ENCODE results near the gene SCCPDH. TPM values are rescaled to one million over a fixed set of nuclear protein-coding genes. Genes with fewer than 3 reads are reported as not detected.
A peak's percentile ranks its signal among the peaks of the same experiment; 100 is the strongest.
"Not testable (repeated sequence)": the region's sequence is repeated elsewhere in the genome, so short reads cannot be mapped to it uniquely, and the experiment has no call there.

The SCCPDH gene
- polyA plus RNA-seq, 1 experiment = 46.6 TPM

DNA sequence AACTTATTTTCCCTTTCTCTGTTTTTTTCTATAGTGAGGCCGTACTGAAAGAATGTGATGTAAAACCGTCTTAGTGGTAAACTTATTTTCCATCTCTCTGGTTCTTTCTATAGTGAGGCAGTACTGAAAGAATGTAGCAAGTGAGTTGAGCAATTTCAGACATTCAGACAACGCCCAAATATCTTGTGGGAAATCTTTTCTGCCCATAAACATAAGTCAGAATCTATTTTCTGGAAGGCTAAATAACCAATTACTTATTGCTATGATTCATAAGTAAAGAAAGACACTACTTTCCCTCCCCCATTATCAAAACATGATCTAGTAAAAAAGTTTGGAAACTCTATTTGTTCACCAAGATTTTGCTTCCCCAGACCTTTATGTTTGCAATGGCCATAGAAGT lies 18.8 kb upstream of the SCCPDH start:
- no peaks in the 10 kb centered on the region for H3K27me3 ChIP-seq (ENCODE audit: control insufficient read depth, insufficient read depth, low read length)
- no peaks in the 10 kb centered on the region for H3K9me3 ChIP-seq (ENCODE audit: control insufficient read depth, insufficient read depth, low read length)
- no peak overlapping the region for H3K4me3 ChIP-seq (ENCODE audit: low read depth, low read length)
- CTCF ChIA-PET = interaction anchor here (1.6 kb wide), 1 partner anchor 58 kb away, joined by 8 read pairs; no protein-coding TSS in a partner anchor
- POLR2A ChIA-PET = no interaction called here
- peak; percentile 79 for DNase-seq (ENCODE audit: low read depth, low spot score)
- peak overlapping the region; percentile 94 for H3K27ac ChIP-seq (ENCODE audit: low read depth, low read length)
- TF ChIP-seq, protein P1, sequence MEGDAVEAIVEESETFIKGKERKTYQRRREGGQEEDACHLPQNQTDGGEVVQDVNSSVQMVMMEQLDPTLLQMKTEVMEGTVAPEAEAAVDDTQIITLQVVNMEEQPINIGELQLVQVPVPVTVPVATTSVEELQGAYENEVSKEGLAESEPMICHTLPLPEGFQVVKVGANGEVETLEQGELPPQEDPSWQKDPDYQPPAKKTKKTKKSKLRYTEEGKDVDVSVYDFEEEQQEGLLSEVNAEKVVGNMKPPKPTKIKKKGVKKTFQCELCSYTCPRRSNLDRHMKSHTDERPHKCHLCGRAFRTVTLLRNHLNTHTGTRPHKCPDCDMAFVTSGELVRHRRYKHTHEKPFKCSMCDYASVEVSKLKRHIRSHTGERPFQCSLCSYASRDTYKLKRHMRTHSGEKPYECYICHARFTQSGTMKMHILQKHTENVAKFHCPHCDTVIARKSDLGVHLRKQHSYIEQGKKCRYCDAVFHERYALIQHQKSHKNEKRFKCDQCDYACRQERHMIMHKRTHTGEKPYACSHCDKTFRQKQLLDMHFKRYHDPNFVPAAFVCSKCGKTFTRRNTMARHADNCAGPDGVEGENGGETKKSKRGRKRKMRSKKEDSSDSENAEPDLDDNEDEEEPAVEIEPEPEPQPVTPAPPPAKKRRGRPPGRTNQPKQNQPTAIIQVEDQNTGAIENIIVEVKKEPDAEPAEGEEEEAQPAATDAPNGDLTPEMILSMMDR (IDR thresholded peaks at IDR 0.05; ENCODE audit: low read depth, low read length) = no peak

DNA sequence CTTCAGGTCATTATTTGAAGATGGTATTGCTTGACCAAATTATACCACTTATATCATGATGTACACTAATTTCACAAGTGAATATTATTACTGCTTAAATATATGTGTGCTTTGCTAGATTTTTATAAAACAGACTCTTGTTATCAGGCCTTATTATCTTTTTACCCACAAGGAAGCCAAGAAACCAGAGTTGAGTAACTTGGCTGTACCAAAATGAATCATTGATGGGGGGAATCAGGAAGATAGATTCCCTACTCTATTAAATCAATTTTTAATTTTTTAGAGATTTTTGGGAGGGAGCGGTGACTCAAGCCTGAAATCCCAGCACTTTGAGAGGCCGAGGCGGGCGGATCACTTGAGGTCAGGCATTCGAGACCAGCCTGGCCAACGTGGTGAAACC lies 16.0 kb upstream of the SCCPDH start:
- ChIA-PET CTCF (no interaction called here), POLR2A (no interaction called here)
- DNase-seq (ENCODE audit: low read depth, low spot score) = no peak
- Histone ChIP-seq H3K27ac (ENCODE audit: low read depth, low read length) (no peak overlapping the region), H3K9me3 (ENCODE audit: control insufficient read depth, insufficient read depth, low read length) (no peaks in the 10 kb centered on the region), H3K4me3 (ENCODE audit: low read depth, low read length) (no peak overlapping the region), H3K27me3 (ENCODE audit: control insufficient read depth, insufficient read depth, low read length) (no peaks in the 10 kb centered on the region)
- TF ChIP-seq, protein P1 (IDR thresholded peaks at IDR 0.05; ENCODE audit: low read depth, low read length) = no peak

DNA sequence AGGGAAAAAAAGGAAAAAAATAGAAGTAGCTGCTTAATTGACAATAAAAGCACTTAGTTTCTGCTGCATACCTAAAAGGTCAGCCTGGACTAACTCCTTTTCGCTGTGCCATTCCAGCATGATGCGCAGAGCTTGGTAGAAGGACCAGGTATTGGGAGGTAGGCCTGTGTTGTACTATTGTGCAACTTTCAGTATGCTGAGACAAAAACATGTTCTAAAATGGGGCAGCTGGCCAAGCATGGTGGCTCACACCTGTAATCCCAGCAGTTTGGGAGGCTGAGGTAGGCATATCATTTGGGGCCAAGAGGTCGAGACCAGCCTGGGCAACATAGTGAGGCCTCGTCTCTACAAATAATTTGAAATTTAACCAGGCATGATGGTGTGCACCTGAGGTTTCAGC lies 15.0 kb upstream of the SCCPDH start:
- CTCF ChIA-PET = no interaction called here
- no peak overlapping the region for H3K4me3 ChIP-seq (ENCODE audit: low read depth, low read length)
- POLR2A ChIA-PET = interaction anchor here (0.6 kb wide), 1 partner anchor 39 kb away, joined by 4 read pairs; no protein-coding TSS in a partner anchor
- H3K27ac ChIP-seq (ENCODE audit: low read depth, low read length) = no peak overlapping the region
- TF ChIP-seq, protein P1 (IDR thresholded peaks at IDR 0.05; ENCODE audit: low read depth, low read length) = no peak
- DNase-seq (ENCODE audit: low read depth, low spot score) = no peak
- no peaks in the 10 kb centered on the region for H3K9me3 ChIP-seq (ENCODE audit: control insufficient read depth, insufficient read depth, low read length)
- H3K27me3 ChIP-seq (ENCODE audit: control insufficient read depth, insufficient read depth, low read length) = no peaks in the 10 kb centered on the region

DNA sequence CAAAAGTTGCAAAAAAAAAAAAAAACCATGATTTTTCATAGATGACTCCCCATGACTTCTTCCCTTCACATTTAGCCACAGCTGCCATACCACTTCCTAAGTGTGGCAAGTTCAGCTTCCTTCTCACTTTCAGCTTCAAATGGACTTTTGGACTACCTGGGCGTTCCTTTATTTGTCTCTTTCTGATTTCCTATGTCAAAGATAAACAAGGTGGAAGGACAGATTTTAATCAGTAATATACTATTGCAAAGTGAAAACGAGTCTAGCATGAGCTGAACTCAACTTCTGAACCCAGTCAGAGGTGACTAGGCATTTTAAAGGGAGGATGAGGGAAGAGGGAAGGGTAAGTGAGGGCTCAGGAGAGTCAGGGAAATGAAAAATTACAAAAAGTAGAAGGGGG lies 14.4 kb upstream of the SCCPDH start:
- ChIA-PET POLR2A (interaction anchor here (0.6 kb wide), 1 partner anchor 39 kb away, joined by 4 read pairs; no protein-coding TSS in a partner anchor), CTCF (no interaction called here)
- no peak for DNase-seq (ENCODE audit: low read depth, low spot score)
- no peaks in the 10 kb centered on the region for H3K9me3 ChIP-seq (ENCODE audit: control insufficient read depth, insufficient read depth, low read length)
- H3K27me3 ChIP-seq (ENCODE audit: control insufficient read depth, insufficient read depth, low read length) = no peaks in the 10 kb centered on the region
- no peak overlapping the region for H3K4me3 ChIP-seq (ENCODE audit: low read depth, low read length)
- H3K27ac ChIP-seq (ENCODE audit: low read depth, low read length) = no peak overlapping the region
- TF ChIP-seq, protein P1 (IDR thresholded peaks at IDR 0.05; ENCODE audit: low read depth, low read length) = no peak

DNA sequence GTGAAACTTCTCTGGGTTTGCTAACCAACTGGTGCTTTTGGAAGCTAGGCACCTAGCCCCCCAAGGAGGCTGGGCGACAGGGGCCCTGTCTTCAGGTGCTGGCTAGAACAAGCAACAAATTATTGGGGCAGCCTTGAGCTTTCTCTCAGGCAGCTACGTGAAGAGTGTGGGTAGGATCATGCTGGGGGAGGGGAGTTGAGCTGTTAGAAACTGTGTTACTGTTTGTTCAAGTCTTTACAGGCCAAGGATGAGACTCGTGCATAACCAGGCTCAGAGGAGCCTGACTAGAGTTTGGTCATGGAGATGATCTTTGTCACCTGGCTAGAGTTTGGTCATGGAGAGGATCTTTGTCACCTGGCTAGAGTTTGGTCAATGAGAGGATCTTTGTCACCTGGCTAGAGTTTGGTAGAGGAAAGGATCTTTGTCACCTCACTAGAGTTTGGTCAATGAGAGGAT lies 12.6 kb upstream of the SCCPDH start:
- TF ChIP-seq, protein P1 (IDR thresholded peaks at IDR 0.05; ENCODE audit: low read depth, low read length) = no peak
- Histone ChIP-seq H3K27me3 (ENCODE audit: control insufficient read depth, insufficient read depth, low read length) (no peaks in the 10 kb centered on the region), H3K4me3 (ENCODE audit: low read depth, low read length) (no peak overlapping the region), H3K9me3 (ENCODE audit: control insufficient read depth, insufficient read depth, low read length) (no peaks in the 10 kb centered on the region), H3K27ac (ENCODE audit: low read depth, low read length) (no peak overlapping the region)
- ChIA-PET POLR2A (no interaction called here), CTCF (no interaction called here)
- DNase-seq (ENCODE audit: low read depth, low spot score) = no peak

DNA sequence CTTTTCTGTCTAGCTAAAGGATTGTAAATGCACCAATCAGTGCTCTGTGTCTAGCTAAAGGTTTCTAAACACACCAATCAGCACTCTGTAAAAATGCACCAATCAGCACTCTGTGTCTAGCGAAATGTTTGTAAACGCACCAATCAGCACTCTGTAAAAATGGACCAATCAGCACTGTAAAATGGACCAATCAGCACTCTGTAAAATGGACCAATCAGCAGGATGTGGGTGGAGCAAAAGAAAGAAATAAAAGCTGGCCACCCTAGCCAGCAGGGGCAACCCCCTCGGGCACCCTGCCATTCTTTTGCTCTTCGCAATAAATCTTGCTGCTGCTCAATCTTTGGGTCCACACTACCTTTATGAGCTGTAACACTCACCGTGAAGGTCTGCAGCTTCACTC lies 11.8 kb upstream of the SCCPDH start:
- CTCF ChIA-PET; H3K27ac ChIP-seq (ENCODE audit: low read depth, low read length); H3K4me3 ChIP-seq (ENCODE audit: low read depth, low read length); POLR2A ChIA-PET; DNase-seq (ENCODE audit: low read depth, low spot score); H3K27me3 ChIP-seq (ENCODE audit: control insufficient read depth, insufficient read depth, low read length); H3K9me3 ChIP-seq (ENCODE audit: control insufficient read depth, insufficient read depth, low read length): not testable (repeated sequence)

DNA sequence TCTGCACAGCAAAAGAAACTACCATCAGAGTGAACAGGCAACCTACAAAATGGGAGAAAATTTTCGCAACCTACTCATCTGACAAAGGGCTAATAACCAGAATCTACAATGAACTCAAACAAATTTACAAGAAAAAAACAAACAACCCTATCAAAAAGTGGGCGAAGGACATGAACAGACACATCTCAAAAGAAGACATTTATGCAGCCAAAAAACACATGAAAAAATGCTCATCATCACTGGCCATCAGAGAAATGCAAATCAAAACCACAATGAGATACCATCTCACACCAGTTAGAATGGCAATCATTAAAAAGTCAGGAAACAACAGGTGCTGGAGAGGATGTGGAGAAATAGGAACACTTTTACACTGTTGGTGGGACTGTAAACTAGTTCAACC lies 4.8 kb upstream of the SCCPDH start:
- H3K27me3 ChIP-seq (ENCODE audit: control insufficient read depth, insufficient read depth, low read length); CTCF ChIA-PET; H3K27ac ChIP-seq (ENCODE audit: low read depth, low read length); H3K9me3 ChIP-seq (ENCODE audit: control insufficient read depth, insufficient read depth, low read length); POLR2A ChIA-PET; DNase-seq (ENCODE audit: low read depth, low spot score); H3K4me3 ChIP-seq (ENCODE audit: low read depth, low read length): not testable (repeated sequence)

DNA sequence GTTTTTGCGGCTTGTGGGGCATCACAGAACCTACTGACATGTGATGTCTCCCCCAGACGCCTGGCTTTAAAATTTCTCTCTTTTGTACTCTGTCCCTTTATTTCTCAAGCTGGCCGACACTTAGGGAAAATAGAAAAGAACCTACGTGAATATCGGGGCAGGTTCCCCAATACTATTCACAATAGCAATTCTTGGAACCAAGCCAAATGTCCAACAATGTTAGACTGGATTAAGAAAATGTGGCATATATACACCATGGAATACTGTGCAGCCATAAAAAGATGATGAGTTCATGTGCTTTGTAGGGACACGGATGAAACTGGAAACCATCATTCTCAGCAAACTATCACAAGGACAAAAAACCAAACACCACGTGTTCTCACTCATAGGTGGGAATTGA lies 3.4 kb upstream of the SCCPDH start:
- CTCF ChIA-PET = interaction anchor here (1.9 kb wide), 1 partner anchor 31 kb away, joined by 6 read pairs; no protein-coding TSS in a partner anchor
- H3K9me3 ChIP-seq (ENCODE audit: control insufficient read depth, insufficient read depth, low read length); H3K27ac ChIP-seq (ENCODE audit: low read depth, low read length); DNase-seq (ENCODE audit: low read depth, low spot score); POLR2A ChIA-PET; H3K4me3 ChIP-seq (ENCODE audit: low read depth, low read length); H3K27me3 ChIP-seq (ENCODE audit: control insufficient read depth, insufficient read depth, low read length): not testable (repeated sequence)
